ENCODE measurements around the gene GCN1. TPM values are rescaled to one million over a fixed set of nuclear protein-coding genes. Genes with fewer than 3 reads are reported as not detected.

Gene GCN1
- total and polyA plus RNA-seq, 10 of the 15 experiments (the other 5 are each of a cell fraction or from before 2014, with no cell fraction given), result 10.8 to 150 (median 58.3) TPM

DNA sequence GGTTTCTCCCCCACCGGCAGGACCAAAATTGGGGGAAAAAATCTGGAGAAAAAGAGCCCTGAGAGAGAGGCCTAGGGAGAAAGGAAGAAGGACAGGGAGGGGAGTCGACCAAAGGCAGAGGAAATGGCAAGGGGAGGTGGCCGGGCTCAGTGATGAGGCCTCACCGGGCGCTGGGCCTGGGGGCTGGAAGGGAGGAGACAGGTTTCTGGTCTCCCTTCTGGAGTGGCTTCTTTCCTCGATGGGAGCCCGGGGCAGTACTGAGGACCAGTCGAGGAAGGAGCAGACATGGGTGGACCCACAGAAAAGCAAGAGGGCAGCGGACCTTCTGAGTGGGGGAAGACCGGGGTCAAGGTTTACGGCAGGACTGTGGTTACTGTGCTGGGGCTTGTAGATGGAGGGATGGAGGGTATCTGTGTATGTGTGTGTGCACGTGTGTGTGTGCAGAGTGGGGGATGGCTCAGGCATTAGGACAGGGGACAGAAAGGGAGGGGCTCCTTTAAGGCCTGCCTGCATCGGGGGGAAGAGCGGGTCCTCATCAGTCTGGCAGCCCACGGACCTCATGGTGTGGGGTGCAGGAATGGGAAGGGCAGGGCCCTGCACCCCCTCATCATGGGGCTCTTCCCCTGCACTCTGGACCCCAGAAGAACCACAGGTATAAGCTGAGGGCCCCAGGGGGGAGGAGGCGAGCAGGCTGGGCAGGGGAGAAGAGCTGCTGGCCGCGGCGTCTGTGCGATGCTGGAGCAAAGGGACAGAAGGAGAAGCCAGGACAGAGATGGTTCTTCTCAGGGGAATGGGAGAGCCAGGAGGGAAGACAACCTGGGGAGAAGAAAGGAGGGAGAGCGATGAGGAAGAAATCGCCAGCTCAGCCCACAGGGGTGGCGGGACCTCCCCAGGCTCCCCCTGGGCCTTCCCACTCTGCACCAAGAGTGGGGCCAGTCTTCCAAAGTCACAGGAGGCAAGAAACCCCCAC lies 21.5 kb upstream of the GCN1 start:
- Histone ChIP-seq H3K27me3 (replicated peaks in 1 of 2; ENCODE audit: control insufficient read depth in 2 of 2, insufficient read depth in 2 of 2, low read length in 1 of 2) (no peaks in the 10 kb centered on the region), H4K20me1 (ENCODE audit: control insufficient read depth, insufficient read depth) (no peaks in the 10 kb centered on the region), H3K27ac (ENCODE audit: control insufficient read depth, insufficient read depth) (no peak overlapping the region), H3K79me2 (ENCODE audit: control insufficient read depth, insufficient read depth, low read length) (no peaks in the 10 kb centered on the region), H3K9ac (ENCODE audit: control insufficient read depth, insufficient read depth, low read length) (no peak overlapping the region), H3K4me2 (ENCODE audit: control insufficient read depth, insufficient read depth) (no peak overlapping the region), H2AFZ (ENCODE audit: control insufficient read depth, low read depth, low read length) (no peak overlapping the region), H3K9me3 (replicated peaks; ENCODE audit: control insufficient read depth, insufficient read depth, low read length) (no peaks in the 10 kb centered on the region), H3K4me1 (ENCODE audit: control insufficient read depth, insufficient read depth, low read length) (no peaks in the 10 kb centered on the region), H3K36me3 (ENCODE audit: control insufficient read depth in 2 of 2, insufficient read depth in 2 of 2, low read length in 1 of 2) (peaks cover 0 to 3% of the 10 kb centered on the region in 2 experiments; a peak in 1 of 4 replicates), H3K4me3 (no peak overlapping the region)
- POLR2A ChIA-PET, result no interaction called here
- FAIRE-seq, result no peak
- TF ChIP-seq, protein P1, sequence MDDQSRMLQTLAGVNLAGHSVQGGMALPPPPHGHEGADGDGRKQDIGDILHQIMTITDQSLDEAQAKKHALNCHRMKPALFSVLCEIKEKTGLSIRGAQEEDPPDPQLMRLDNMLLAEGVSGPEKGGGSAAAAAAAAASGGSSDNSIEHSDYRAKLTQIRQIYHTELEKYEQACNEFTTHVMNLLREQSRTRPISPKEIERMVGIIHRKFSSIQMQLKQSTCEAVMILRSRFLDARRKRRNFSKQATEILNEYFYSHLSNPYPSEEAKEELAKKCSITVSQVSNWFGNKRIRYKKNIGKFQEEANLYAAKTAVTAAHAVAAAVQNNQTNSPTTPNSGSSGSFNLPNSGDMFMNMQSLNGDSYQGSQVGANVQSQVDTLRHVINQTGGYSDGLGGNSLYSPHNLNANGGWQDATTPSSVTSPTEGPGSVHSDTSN (IDR thresholded peaks at IDR 0.05; ENCODE audit: insufficient replicate concordance, low read depth, low read length), result no peak
- TF ChIP-seq POLR2A (IDR thresholded peaks at IDR 0.05; ENCODE audit: low read depth, low read length) (0 out of 2 replicates have a peak, but pooled peaks have one; percentile 7), HDAC2 (IDR thresholded peaks at IDR 0.05) (no peak)
- RAD21 ChIA-PET (ENCODE audit: unreplicated experiment), result no interaction called here
- BruUV-seq (replicated peaks), result no TSS peak
- WGBS (ENCODE audit: insufficient coverage, insufficient replicate concordance, low lambda C conversion rate, missing lambda C conversion rate), result 73% methylated on average over 22 of the region's 23 CpGs
- intact Hi-C loops (cut with micrococcal nuclease; ENCODE audit: unreplicated experiment) (no loop called here), in situ Hi-C loops (cut with MboI) (no loop called here)
- CTCF ChIA-PET, result no interaction called here
- SMC1A ChIA-PET (ENCODE audit: uncharacterized antibody, unreplicated experiment), result no interaction called here
- DNase-seq (ENCODE audit: low read depth, low spot score), result no peak
- no peak for ATAC-seq

DNA sequence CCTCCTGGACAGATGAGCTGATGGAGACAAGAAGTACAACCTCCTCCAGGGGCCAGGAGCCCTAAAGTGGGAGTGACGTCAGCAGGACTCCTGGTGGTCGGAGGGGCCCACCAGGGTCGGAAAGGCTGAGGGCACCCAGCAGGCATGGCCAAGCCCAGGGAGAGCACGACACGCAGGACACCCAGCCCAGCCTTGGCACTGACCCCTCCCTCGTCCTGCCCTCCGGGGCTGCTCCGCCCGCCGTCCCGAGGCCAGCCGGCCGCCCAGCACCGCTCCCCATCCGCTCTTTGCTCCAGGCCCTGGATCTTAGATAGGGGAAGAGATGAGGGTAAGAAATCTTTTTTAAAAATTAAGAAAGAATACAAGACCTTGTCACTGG lies 20.8 kb upstream of the GCN1 start:
- SMC1A ChIA-PET (ENCODE audit: uncharacterized antibody, unreplicated experiment), result no interaction called here
- TF ChIP-seq GABPA (IDR thresholded peaks at IDR 0.05; ENCODE audit: low read depth) (no peak), EZH2 (IDR thresholded peaks at IDR 0.05; ENCODE audit: borderline replicate concordance, control insufficient read depth, low read depth, low read length) (no peak), BMI1 (IDR thresholded peaks at IDR 0.05; ENCODE audit: borderline replicate concordance) (no peak), SMAD1 (IDR thresholded peaks at IDR 0.05; ENCODE audit: low read depth, partially characterized antibody) (no peak), NFXL1 (IDR thresholded peaks at IDR 0.05; ENCODE audit: borderline replicate concordance) (no peak), RB1 (IDR thresholded peaks at IDR 0.05; ENCODE audit: borderline replicate concordance) (no peak), SMAD5 (IDR thresholded peaks at IDR 0.05; ENCODE audit: low read depth) (no peak)
- TF ChIP-seq, protein P2, sequence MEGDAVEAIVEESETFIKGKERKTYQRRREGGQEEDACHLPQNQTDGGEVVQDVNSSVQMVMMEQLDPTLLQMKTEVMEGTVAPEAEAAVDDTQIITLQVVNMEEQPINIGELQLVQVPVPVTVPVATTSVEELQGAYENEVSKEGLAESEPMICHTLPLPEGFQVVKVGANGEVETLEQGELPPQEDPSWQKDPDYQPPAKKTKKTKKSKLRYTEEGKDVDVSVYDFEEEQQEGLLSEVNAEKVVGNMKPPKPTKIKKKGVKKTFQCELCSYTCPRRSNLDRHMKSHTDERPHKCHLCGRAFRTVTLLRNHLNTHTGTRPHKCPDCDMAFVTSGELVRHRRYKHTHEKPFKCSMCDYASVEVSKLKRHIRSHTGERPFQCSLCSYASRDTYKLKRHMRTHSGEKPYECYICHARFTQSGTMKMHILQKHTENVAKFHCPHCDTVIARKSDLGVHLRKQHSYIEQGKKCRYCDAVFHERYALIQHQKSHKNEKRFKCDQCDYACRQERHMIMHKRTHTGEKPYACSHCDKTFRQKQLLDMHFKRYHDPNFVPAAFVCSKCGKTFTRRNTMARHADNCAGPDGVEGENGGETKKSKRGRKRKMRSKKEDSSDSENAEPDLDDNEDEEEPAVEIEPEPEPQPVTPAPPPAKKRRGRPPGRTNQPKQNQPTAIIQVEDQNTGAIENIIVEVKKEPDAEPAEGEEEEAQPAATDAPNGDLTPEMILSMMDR (IDR thresholded peaks at IDR 0.05 in 2 of 3, conservative IDR thresholded peaks at IDR 0.05 in 1 of 3; ENCODE audit: control insufficient read depth in 2 of 3, extremely low read depth in 1 of 3, insufficient read depth in 1 of 3, low read depth in 3 of 3, low read length in 3 of 3), result no peak
- TF ChIP-seq, protein P3, sequence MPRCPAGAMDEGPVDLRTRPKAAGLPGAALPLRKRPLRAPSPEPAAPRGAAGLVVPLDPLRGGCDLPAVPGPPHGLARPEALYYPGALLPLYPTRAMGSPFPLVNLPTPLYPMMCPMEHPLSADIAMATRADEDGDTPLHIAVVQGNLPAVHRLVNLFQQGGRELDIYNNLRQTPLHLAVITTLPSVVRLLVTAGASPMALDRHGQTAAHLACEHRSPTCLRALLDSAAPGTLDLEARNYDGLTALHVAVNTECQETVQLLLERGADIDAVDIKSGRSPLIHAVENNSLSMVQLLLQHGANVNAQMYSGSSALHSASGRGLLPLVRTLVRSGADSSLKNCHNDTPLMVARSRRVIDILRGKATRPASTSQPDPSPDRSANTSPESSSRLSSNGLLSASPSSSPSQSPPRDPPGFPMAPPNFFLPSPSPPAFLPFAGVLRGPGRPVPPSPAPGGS (IDR thresholded peaks at IDR 0.05; ENCODE audit: borderline replicate concordance, insufficient read depth, low read depth, low read length, poor library complexity, severe bottlenecking), result no peak
- POLR2A ChIA-PET, result no interaction called here
- CTCF ChIA-PET, result no interaction called here
- no peaks in the 10 kb centered on the region for H3K79me2 ChIP-seq (ENCODE audit: control insufficient read depth, insufficient read depth, low read length)
- no peak overlapping the region for H3K9ac ChIP-seq (ENCODE audit: control insufficient read depth, insufficient read depth, low read length)
- no peak overlapping the region for H2AFZ ChIP-seq (ENCODE audit: control insufficient read depth, low read depth, low read length)
- H3K4me1 ChIP-seq (ENCODE audit: control insufficient read depth, insufficient read depth, low read length), result no peaks in the 10 kb centered on the region
- no peaks in the 10 kb centered on the region for H3K27me3 ChIP-seq (replicated peaks in 1 of 2; ENCODE audit: control insufficient read depth in 2 of 2, insufficient read depth in 2 of 2, low read length in 1 of 2)
- DNase-seq (ENCODE audit: low read depth, low spot score) (no peak), ATAC-seq (no peak), FAIRE-seq (no peak)
- no TSS peak for BruUV-seq (replicated peaks)
- WGBS (ENCODE audit: insufficient coverage, insufficient replicate concordance, low lambda C conversion rate, missing lambda C conversion rate), result 88% methylated on average over 15 of the region's 15 CpGs
- H3K4me2 ChIP-seq (ENCODE audit: control insufficient read depth, insufficient read depth), result no peak overlapping the region
- peaks cover 0 to 3% of the 10 kb centered on the region in 2 experiments; a peak in 1 of 4 replicates for H3K36me3 ChIP-seq (ENCODE audit: control insufficient read depth in 2 of 2, insufficient read depth in 2 of 2, low read length in 1 of 2)
- RAD21 ChIA-PET (ENCODE audit: unreplicated experiment), result no interaction called here
- no peak overlapping the region for H3K4me3 ChIP-seq
- no peaks in the 10 kb centered on the region for H4K20me1 ChIP-seq (ENCODE audit: control insufficient read depth, insufficient read depth)
- no peaks in the 10 kb centered on the region for H3K9me3 ChIP-seq (replicated peaks; ENCODE audit: control insufficient read depth, insufficient read depth, low read length)
- in situ Hi-C loops (cut with MboI) (no loop called here), intact Hi-C loops (cut with micrococcal nuclease; ENCODE audit: unreplicated experiment) (no loop called here)
- H3K27ac ChIP-seq (ENCODE audit: control insufficient read depth, insufficient read depth), result no peak overlapping the region
